HUES6 (cell line): ENCODE data around the gene ERN1.
"Not testable (repeated sequence)": the region's sequence is repeated elsewhere in the genome, so short reads cannot be mapped to it uniquely, and the experiment has no call there.

Experiments used
- H3K27ac ChIP-seq: 2 replicates; pipeline ENCODE4 v1.7.0; 2013; ENCODE audit warnings: low read depth, mild to moderate bottlenecking, low read length, inconsistent platforms
- H3K27me3 ChIP-seq: 2 replicates; pipeline ENCODE4 v1.6.1; 2013; ENCODE audit warnings: low read length; ENCODE audit not compliant: control insufficient read depth, insufficient read depth
- H3K36me3 ChIP-seq: 2 replicates; pipeline ENCODE4 v1.6.1; 2013; ENCODE audit warnings: low read length; ENCODE audit not compliant: control insufficient read depth, insufficient read depth
- H3K4me1 ChIP-seq: 2 replicates; pipeline ENCODE4 v1.6.1; 2013; ENCODE audit warnings: low read length; ENCODE audit not compliant: control insufficient read depth, insufficient read depth
- H3K4me3 ChIP-seq: 2 replicates; pipeline ENCODE4 v1.5.1; 2013; ENCODE audit warnings: low read depth, low read length
- H3K9ac ChIP-seq: one replicate; pipeline ENCODE4 v1.6.1; 2013; ENCODE audit warnings: mild to moderate bottlenecking, low read length
- H3K9me3 ChIP-seq: 2 replicates; pipeline ENCODE4 v1.6.1; 2013; ENCODE audit warnings: low read depth, low read length; ENCODE audit not compliant: control insufficient read depth, insufficient read depth

ERN1 gene

DNA sequence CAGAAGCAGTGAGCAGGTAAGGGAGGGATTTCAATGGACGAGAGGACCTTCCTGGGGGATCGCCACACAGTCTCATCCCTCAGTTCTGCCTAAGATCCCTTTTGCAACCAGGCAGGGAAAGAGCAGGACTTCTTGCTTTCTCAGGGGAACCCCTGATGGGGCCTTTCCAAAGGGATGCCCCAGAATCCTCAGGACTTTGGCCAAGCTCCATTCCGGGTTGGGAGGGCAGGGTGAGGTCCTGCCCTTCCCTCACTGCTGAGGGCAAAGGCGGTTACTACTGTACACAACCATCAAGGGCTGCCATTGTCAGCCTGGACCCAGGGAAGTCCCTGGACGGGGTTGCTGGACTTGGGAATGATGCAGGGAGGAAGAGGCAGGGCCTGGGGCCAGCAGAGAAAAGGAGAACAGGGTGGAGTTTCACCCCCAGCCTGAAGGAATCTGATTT, 122.1 kb downstream of the ERN1 start:
- Histone ChIP-seq H3K27me3 (no peaks in the 10 kb centered on the region), H3K36me3 (no peaks in the 10 kb centered on the region), H3K9ac (no peak overlapping the region), H3K4me3 (no peak overlapping the region), H3K4me1 (peaks cover 10% of the 10 kb centered on the region; the same call in 1 of the 2 replicates), H3K27ac (no peak overlapping the region), H3K9me3 (no peaks in the 10 kb centered on the region)

DNA sequence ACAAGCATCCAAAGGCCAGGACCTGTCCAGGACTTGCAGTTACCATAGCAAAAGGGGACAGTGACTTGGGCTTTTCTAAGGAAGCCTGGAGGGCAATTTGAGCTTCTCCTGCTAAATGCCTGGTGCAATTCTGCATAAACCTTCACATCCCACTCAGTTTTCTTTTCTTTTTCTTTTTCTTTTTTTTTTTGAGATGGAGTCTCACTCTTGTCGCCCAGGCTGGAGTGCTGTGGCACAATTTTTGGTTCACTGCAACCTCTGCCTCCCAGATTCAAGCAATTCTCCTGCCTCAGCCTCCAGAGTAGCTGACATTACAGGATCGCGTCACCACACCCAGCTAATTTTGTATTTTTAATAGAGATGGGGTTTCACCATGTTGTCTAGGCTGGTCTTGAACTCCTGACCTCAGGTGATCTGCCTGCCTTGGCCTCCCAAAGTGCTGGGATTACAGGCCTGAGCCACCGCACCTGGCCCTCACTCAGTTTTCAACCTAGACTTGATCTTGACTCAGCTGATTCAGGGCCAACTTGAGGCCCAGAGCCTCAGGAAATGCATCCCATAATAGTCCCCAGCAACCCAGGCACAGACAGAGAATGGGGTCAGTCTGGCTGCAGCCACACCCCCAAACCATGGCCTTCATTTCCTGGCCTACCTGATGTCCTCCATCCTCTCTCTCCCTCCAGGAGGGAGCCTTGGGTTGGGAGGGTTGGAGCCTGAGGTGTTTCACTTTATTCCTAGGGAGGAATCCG, 122.7 kb downstream of the ERN1 start:
- not testable (repeated sequence) for H3K27ac ChIP-seq, H3K36me3 ChIP-seq, H3K4me3 ChIP-seq, H3K9ac ChIP-seq, H3K27me3 ChIP-seq, H3K9me3 ChIP-seq, H3K4me1 ChIP-seq

DNA sequence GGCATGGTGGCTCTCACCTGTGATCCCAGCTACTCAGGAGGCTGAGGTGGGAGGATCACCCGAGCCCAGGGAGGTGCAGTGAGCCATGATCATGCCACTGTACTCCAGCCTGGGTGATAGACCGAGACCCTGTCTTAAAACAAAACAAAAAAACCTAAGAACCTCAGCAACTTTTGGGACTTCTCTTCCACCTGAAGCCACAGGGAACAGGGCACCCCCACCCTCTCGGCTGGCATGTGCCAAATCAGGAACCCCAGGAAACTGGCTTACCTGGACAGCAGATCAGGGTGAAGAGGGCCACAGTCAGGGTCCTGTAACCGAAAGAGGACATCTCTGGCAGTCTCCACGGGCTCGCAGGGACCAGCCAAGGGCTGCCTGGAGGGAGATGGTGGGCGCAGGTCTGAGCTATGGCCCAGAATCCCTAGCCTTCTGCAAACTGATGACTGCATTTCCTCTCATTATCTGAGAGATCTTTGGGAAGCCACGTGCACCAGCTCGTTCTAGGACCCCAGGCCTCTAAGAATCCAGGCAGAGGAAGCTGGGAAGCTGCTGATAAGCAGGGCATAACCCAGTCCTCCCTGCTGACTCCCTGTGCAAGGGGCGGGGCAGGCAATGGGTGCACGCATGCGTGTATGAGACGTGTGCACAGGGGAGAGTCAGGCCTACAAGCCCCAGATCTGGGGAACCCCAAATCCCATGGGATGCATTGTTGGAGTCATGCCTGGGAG, 123.4 kb downstream of the ERN1 start:
- H3K4me1 ChIP-seq: peaks cover 10% of the 10 kb centered on the region; the same call in 1 of the 2 replicates

DNA sequence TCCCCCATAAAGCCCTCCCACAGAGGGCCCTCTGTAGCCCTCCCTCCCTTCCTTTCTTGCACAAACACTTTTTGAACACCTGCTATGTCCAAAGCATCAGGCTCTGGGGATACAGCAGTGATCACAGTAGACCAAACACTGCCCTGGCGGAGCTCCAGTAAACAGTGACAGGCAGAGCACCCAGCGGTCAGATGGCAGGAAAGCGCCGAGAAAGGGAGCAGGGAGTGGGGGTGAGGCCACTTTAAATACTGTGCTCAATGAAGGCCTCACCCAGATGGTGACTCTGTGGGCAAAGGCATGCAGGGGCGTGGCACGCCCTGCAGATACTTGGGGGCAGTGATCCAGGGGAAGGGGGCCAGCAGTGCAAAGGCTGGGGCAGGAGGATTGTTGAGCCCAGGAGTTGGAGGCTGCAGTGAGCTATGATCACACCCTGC, 124.2 kb downstream of the ERN1 start:
- no peak overlapping the region for H3K27ac ChIP-seq
- no peak overlapping the region for H3K4me3 ChIP-seq
- no peaks in the 10 kb centered on the region for H3K36me3 ChIP-seq
- no peak overlapping the region for H3K9ac ChIP-seq
- H3K4me1 ChIP-seq: peaks cover 10% of the 10 kb centered on the region; the same call in 1 of the 2 replicates
- H3K9me3 ChIP-seq: no peaks in the 10 kb centered on the region
- H3K27me3 ChIP-seq: no peaks in the 10 kb centered on the region

More for the DNA sequence above, 123.4 kb downstream of the ERN1 start:
- Histone ChIP-seq H3K27ac (no peak overlapping the region), H3K27me3 (no peaks in the 10 kb centered on the region), H3K9ac (no peak overlapping the region), H3K4me3 (no peak overlapping the region), H3K9me3 (no peaks in the 10 kb centered on the region), H3K36me3 (no peaks in the 10 kb centered on the region)

DNA sequence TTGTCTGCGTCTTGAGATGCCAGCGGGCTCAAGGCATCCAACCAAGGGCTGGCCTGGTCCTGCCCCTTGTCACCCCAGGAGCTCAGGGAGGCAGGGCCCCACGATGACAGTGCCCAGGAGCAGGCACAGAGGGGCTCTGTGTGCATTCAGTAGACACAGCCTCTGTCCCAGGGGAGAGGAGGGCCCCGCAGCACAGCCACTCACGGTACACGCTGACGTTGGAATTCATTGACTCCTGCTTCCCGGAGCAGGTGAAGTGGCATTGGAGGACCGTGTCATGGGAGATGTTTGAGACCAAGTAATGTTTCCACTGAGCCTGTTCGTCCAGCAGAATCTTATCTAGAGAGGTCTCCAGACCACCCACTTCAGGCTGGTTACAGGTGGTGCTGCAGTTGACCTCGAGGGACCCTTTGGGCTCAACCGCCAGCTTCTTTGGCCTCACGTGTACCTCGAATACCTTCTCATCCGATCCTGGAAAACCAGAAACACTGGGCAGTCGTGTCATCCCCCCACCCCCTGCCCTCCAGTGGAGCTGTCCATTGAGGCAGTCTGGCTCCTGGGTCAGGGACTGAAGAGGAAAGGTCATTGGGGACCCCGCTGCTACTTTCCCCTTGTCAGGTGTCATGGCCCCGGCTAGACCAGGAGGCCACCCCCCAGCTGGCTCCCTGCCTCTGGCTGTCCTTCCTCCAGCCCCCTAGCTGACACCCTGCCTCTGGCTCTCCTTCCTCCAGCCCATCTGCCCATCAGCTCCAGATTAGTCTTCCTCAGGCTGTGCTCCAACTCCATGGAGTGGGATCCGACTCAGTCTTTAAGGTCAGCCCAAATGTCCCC, 124.8 kb downstream of the ERN1 start:
- no peaks in the 10 kb centered on the region for H3K9me3 ChIP-seq
- H3K4me1 ChIP-seq: peaks cover 10% of the 10 kb centered on the region; the same call in 1 of the 2 replicates
- no peaks in the 10 kb centered on the region for H3K27me3 ChIP-seq
- H3K9ac ChIP-seq: no peak overlapping the region
- no peaks in the 10 kb centered on the region for H3K36me3 ChIP-seq
- no peak overlapping the region for H3K4me3 ChIP-seq
- H3K27ac ChIP-seq: no peak overlapping the region

DNA sequence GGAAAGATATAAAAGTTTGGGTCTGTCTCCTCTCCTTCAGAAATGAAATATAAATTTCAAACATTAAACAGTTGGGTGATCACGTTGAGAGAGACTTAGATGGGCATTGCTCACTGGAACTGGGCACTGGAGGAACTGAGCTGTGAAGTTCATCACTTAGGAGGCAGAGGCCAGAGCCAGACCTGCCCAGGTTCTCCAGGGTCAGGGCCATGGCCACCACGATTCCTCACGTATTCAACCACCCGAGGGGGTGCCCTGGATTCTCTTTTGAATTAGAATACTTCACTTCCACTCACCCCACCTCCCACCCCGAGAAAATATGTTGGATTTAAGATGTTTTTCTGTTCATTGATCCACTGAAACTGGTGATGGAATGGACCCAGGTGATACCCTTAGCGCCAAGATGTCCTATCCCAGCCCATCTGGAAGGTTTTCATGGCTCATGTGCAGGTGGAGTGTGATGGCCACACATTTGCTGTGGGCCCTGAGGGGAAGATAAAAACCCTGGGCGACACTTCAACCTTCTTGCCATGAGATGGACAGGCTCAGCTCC, 125.7 kb downstream of the ERN1 start:
- Histone ChIP-seq H3K36me3 (no peaks in the 10 kb centered on the region), H3K9me3 (no peaks in the 10 kb centered on the region), H3K9ac (no peak overlapping the region), H3K4me1 (peaks cover 10% of the 10 kb centered on the region; the same call in 1 of the 2 replicates), H3K27ac (no peak overlapping the region), H3K4me3 (no peak overlapping the region), H3K27me3 (peaks cover 6% of the 10 kb centered on the region)

DNA sequence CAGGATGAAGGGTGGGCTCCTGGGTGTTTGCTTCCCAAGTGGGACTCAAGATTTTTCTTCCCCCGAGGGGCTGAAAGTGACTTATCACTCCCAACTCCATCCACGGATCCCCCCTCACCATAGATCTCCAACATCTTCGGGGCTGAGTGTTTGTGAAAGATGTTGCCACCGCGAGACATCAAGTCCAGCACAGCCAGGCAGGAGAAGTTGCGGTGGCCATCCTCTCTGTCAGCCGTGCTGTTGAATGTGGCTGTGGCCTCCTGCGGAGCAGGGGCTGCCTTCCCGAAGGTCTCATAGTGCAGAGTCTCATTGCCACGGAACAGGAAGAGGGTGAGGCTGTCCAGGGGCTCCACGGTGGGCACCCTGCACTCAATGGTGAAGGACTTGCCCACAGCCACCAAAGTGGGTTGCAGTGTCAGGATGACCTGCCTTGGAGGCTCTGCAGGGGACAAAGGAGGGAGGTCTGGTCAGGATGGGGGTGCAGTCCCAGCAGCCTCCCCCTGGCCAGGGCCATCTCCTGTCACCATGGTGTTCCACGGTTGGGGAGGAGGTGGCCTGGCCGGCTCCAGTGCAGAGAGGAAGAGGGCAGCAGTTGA, 126.3 kb downstream of the ERN1 start:
- Histone ChIP-seq H3K36me3 (no peaks in the 10 kb centered on the region), H3K27ac (no peak overlapping the region), H3K4me1 (peaks cover 10% of the 10 kb centered on the region; the same call in 1 of the 2 replicates), H3K27me3 (peaks cover 12% of the 10 kb centered on the region), H3K9me3 (no peaks in the 10 kb centered on the region), H3K4me3 (no peak overlapping the region), H3K9ac (no peak overlapping the region)

DNA sequence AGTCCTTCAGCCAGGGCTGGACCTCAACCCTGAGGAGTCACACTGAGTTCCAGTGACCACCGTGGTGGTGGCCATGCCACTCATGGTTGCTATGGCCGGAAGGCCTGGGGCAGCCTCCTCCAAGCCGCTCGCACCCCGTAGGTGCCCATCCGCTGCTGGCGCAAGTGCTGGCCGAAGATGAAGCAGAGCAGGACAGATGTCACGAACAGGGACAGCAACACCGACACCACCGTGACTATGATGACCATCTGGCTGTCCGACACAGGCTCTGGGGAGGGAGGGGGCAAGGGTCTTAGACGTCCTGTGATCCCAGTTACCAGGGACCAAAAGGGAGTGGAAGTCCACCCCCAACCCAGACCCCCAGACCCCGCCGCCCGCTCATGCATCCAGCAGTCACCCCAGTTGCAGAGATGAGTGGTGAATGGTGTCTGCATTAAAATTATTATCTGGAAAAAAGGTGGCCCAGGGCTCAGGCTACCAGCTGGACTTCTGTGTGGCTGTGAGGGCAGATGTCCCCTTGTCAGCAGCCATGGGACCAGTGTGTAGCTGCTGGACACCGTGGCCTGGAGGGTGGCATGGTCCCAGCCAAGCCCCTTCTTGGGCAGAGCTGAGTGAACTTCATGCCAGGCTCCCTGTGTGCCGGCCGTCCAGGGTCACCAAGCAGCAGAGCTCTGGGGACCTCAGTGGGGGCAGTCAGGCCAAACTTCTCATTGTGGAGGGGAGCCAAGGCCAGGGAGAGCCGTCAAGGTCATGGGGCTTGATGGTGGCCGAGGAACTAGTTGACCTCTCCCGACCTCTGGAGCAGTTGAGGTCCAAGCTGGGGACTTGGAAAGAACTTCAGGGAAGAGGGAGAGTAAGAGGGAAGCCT, 127.1 kb downstream of the ERN1 start:
- H3K9ac ChIP-seq: no peak overlapping the region
- no peak overlapping the region for H3K4me3 ChIP-seq
- peaks cover 13% of the 10 kb centered on the region for H3K27me3 ChIP-seq
- H3K9me3 ChIP-seq: no peaks in the 10 kb centered on the region
- H3K27ac ChIP-seq: no peak overlapping the region
- H3K4me1 ChIP-seq: peaks cover 8% of the 10 kb centered on the region; the same call in 1 of the 2 replicates
- no peaks in the 10 kb centered on the region for H3K36me3 ChIP-seq

DNA sequence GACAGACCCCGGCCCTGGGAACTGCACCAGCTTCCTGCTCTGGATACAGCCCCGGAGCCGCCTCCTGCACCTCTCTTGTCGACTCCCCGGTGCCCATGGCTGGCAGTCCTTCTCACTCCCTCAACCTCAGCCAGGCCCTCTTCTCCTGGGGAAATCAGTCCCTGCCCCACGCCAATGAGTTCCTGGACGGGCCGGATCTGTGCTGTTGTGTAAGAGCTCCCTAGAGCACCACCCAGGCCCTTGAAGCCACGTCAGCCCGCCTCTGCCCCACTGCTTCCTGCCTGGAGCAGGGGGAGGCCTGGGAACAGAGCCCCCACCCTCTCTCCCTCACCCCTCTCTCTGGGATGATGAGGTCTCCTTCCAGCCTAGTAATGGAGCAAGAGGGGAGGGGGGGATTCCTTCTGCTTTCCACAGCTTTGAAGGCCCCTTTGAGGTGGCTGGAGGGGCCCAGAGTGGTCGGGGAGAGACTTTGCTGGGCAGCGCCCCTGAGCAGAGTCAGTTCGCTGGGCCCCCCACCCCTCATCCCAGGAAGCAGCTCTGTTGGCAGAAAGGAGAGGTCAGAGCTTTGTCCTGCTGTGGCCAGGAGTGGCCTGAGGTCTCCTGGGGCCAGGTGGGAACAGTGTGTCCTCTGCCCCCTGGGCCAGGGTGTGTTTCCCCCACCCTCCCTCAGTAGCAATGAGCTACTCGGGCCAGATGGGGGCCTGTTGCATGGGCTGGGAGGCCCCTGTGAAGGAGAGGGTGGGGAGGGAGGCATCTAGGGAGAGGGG, 128.0 kb downstream of the ERN1 start:
- Histone ChIP-seq H3K36me3 (no peaks in the 10 kb centered on the region), H3K9ac (no peak overlapping the region), H3K9me3 (no peaks in the 10 kb centered on the region), H3K27me3 (peaks cover 23% of the 10 kb centered on the region), H3K4me1 (peaks cover 13% of the 10 kb centered on the region), H3K4me3 (no peak overlapping the region), H3K27ac (no peak overlapping the region)
